ENCODE results near the gene NFYA.

Gene NFYA

GRCh38 chr6:41063884-41064285 lies 8.9 kb upstream of the NFYA start:
- no peaks in the 10 kb centered on the region for H3K4me1 ChIP-seq (ENCODE audit: control insufficient read depth, low read length)
- H3K79me2 ChIP-seq (ENCODE audit: control insufficient read depth, low read length): no peaks in the 10 kb centered on the region
- H4K20me1 ChIP-seq (ENCODE audit: control insufficient read depth, insufficient read depth, low read depth, low read length): no peaks in the 10 kb centered on the region
- 0 out of 2 replicates have a peak, but pooled peaks cover 5% of the 10 kb centered on the region for H3F3A ChIP-seq (ENCODE audit: control insufficient read depth, insufficient read depth)
- no peak overlapping the region for H3K4me2 ChIP-seq (ENCODE audit: low read length)
- H3K36me3 ChIP-seq (ENCODE audit: control insufficient read depth, low read length): peaks cover 49% of the 10 kb centered on the region
- H3K27me3 ChIP-seq (ENCODE audit: control insufficient read depth, low read length): no peaks in the 10 kb centered on the region
- no peak for TF ChIP-seq EZH2phosphoT487 (IDR thresholded peaks at IDR 0.05; ENCODE audit: borderline replicate concordance, low read length)
- H3K9me3 ChIP-seq (ENCODE audit: control insufficient read depth, insufficient read depth, low read length): no peaks in the 10 kb centered on the region
- no peaks in the 10 kb centered on the region for H3K9me2 ChIP-seq (replicated peaks; ENCODE audit: control insufficient read depth, low read length)
- H3K4me3 ChIP-seq (ENCODE audit: low read length): no peak overlapping the region
- H3K27ac ChIP-seq (ENCODE audit: low read depth, low read length): no peak overlapping the region

GRCh38 chr6:41064841-41065240 lies 7.9 kb upstream of the NFYA start:
- Histone ChIP-seq H3K36me3 (ENCODE audit: control insufficient read depth, low read length) (peaks cover 58% of the 10 kb centered on the region), H3K9me3 (ENCODE audit: control insufficient read depth, insufficient read depth, low read length) (no peaks in the 10 kb centered on the region), H3F3A (ENCODE audit: control insufficient read depth, insufficient read depth) (0 out of 2 replicates have a peak, but pooled peaks cover 5% of the 10 kb centered on the region), H4K20me1 (ENCODE audit: control insufficient read depth, insufficient read depth, low read depth, low read length) (no peaks in the 10 kb centered on the region), H3K4me1 (ENCODE audit: control insufficient read depth, low read length) (no peaks in the 10 kb centered on the region), H3K9me2 (replicated peaks; ENCODE audit: control insufficient read depth, low read length) (no peaks in the 10 kb centered on the region), H3K27ac (ENCODE audit: low read depth, low read length) (no peak overlapping the region), H3K4me3 (ENCODE audit: low read length) (no peak overlapping the region), H3K4me2 (ENCODE audit: low read length) (no peak overlapping the region), H3K27me3 (ENCODE audit: control insufficient read depth, low read length) (no peaks in the 10 kb centered on the region), H3K79me2 (ENCODE audit: control insufficient read depth, low read length) (no peaks in the 10 kb centered on the region)
- TF ChIP-seq EZH2phosphoT487 (IDR thresholded peaks at IDR 0.05; ENCODE audit: borderline replicate concordance, low read length) (no peak), CTCF (IDR thresholded peaks at IDR 0.05; ENCODE audit: low read depth, low read length, poor library complexity, severe bottlenecking) (no peak)

- Histone ChIP-seq H3F3A (ENCODE audit: control insufficient read depth, insufficient read depth) (0 out of 2 replicates have a peak, but pooled peaks cover 5% of the 10 kb centered on the region), H3K36me3 (ENCODE audit: control insufficient read depth, low read length) (peaks cover 66% of the 10 kb centered on the region), H3K27ac (ENCODE audit: low read depth, low read length) (no peak overlapping the region), H3K27me3 (ENCODE audit: control insufficient read depth, low read length) (no peaks in the 10 kb centered on the region), H3K9me2 (replicated peaks; ENCODE audit: control insufficient read depth, low read length) (no peaks in the 10 kb centered on the region), H3K4me3 (ENCODE audit: low read length) (no peak overlapping the region), H4K20me1 (ENCODE audit: control insufficient read depth, insufficient read depth, low read depth, low read length) (no peaks in the 10 kb centered on the region), H3K9me3 (ENCODE audit: control insufficient read depth, insufficient read depth, low read length) (no peaks in the 10 kb centered on the region), H3K4me2 (ENCODE audit: low read length) (no peak overlapping the region), H3K79me2 (ENCODE audit: control insufficient read depth, low read length) (peaks cover 2% of the 10 kb centered on the region), H3K4me1 (ENCODE audit: control insufficient read depth, low read length) (peaks cover 2% of the 10 kb centered on the region)
- TF ChIP-seq EZH2phosphoT487 (IDR thresholded peaks at IDR 0.05; ENCODE audit: borderline replicate concordance, low read length): no peak
- TF ChIP-seq CTCF (IDR thresholded peaks at IDR 0.05; ENCODE audit: low read depth, low read length, poor library complexity, severe bottlenecking): no peak
These were observed 7.2 kb upstream of the NFYA start for GRCh38 chr6:41065550-41066026.

- Histone ChIP-seq H3K4me1 (ENCODE audit: control insufficient read depth, low read length) (peaks cover 8% of the 10 kb centered on the region), H4K20me1 (ENCODE audit: control insufficient read depth, insufficient read depth, low read depth, low read length) (no peaks in the 10 kb centered on the region), H3K27me3 (ENCODE audit: control insufficient read depth, low read length) (no peaks in the 10 kb centered on the region), H3K4me2 (ENCODE audit: low read length) (no peak overlapping the region), H3K4me3 (ENCODE audit: low read length) (no peak overlapping the region), H3K9me3 (ENCODE audit: control insufficient read depth, insufficient read depth, low read length) (no peaks in the 10 kb centered on the region), H3K9me2 (replicated peaks; ENCODE audit: control insufficient read depth, low read length) (no peaks in the 10 kb centered on the region), H3F3A (ENCODE audit: control insufficient read depth, insufficient read depth) (peaks cover 6% of the 10 kb centered on the region; the same call in 1 of the 2 replicates), H3K36me3 (ENCODE audit: control insufficient read depth, low read length) (peaks cover 72% of the 10 kb centered on the region), H3K27ac (ENCODE audit: low read depth, low read length) (no peak overlapping the region), H3K79me2 (ENCODE audit: control insufficient read depth, low read length) (peaks cover 12% of the 10 kb centered on the region)
- TF ChIP-seq EZH2phosphoT487 (IDR thresholded peaks at IDR 0.05; ENCODE audit: borderline replicate concordance, low read length): no peak
- TF ChIP-seq CTCF (IDR thresholded peaks at IDR 0.05; ENCODE audit: low read depth, low read length, poor library complexity, severe bottlenecking): peak; percentile 81
These were observed 5.9 kb upstream of the NFYA start for GRCh38 chr6:41066867-41067304.
